ENCODE measurements around the gene CABS1.

Gene CABS1

DNA sequence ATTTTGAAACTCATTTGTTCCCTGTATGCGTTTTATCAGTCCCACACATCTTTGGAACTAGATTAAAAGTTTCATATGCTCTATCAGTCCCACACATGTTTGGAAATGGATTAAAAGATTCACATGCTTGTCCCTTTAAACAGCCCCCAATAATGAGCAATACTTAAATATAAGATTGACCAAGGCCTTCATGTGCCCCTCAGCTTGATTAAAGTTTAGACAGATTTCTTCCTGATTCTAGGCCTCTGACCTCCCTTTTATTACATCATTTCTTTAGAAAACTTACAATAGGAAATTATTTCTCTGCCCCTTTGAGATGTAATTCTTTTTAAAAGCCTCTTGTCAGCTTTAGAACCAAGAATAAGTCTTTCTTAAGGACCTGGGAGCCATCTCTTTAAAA, 31.7 kb upstream of the CABS1 start:
- TF ChIP-seq, protein P1, sequence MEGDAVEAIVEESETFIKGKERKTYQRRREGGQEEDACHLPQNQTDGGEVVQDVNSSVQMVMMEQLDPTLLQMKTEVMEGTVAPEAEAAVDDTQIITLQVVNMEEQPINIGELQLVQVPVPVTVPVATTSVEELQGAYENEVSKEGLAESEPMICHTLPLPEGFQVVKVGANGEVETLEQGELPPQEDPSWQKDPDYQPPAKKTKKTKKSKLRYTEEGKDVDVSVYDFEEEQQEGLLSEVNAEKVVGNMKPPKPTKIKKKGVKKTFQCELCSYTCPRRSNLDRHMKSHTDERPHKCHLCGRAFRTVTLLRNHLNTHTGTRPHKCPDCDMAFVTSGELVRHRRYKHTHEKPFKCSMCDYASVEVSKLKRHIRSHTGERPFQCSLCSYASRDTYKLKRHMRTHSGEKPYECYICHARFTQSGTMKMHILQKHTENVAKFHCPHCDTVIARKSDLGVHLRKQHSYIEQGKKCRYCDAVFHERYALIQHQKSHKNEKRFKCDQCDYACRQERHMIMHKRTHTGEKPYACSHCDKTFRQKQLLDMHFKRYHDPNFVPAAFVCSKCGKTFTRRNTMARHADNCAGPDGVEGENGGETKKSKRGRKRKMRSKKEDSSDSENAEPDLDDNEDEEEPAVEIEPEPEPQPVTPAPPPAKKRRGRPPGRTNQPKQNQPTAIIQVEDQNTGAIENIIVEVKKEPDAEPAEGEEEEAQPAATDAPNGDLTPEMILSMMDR (IDR thresholded peaks at IDR 0.05; ENCODE audit: insufficient read depth, missing control alignments) = no peak
- DNase-seq (ENCODE audit: insufficient read length, low spot score) (no peak), FAIRE-seq (no peak)

DNA sequence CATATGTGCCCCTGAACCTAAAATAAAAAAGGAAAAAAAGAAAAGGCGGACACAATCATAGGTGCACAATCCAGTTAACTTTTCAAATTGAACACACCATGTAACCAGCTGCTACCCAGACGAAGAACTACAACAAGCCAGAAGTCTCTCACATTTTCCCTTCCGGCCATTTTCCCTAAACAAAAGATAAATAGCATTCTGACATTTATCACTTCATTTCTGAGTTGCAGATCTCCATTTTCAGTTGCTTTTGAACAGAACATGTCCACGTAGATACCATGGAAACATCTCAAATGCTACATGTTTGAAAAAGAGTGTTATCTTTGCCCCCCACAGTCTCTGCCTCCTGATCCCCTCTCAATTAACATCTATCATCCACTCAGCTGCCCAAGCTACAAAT, 29.2 kb upstream of the CABS1 start:
- DNase-seq (ENCODE audit: insufficient read length, low spot score) (no peak), FAIRE-seq (no peak)
- TF ChIP-seq, protein P1 (IDR thresholded peaks at IDR 0.05; ENCODE audit: insufficient read depth, missing control alignments) = no peak

DNA sequence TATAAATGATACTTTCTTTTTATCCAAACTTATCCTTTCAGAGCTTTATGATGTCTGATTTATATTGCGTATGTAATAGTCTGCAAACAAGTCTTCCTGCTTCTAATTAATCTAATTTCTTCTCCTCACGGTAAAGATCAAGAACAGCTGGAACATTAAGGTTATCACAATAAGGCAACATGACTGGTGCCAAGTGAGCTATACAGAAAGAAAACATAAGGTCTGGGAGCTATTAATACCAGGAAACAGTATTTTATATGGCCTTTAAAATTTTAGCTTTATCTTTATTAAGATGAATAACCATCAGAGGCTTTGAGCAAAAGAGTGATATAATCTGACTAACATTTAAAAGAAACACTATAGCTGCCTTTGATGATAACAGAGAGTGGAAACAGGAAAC, 28.7 kb upstream of the CABS1 start:
- TF ChIP-seq, protein P1 (IDR thresholded peaks at IDR 0.05; ENCODE audit: insufficient read depth, missing control alignments) = no peak
- DNase-seq (ENCODE audit: insufficient read length, low spot score) (no peak), FAIRE-seq (no peak)

DNA sequence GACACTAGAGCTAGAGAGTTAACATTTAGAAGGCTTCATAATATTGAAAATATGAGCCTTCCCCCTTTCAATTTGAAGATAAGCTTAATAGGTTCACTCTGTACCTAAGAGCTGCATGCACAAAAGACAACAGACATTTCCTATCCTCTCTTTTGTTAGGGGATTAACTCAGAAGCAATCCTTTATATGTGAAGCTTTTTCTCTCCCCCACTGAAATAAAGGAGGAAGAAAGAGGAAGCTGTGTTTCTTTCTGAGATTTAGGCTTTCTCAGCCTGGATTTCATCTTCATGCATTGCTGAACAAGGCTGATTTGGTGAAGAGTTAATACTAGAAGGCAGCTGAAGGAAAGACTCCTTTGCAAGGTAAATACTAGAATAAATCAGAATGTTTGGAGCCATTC, 21.0 kb upstream of the CABS1 start:
- FAIRE-seq = no peak
- no peak for DNase-seq (ENCODE audit: insufficient read length, low spot score)
- TF ChIP-seq, protein P1 (IDR thresholded peaks at IDR 0.05; ENCODE audit: insufficient read depth, missing control alignments) = no peak

- TF ChIP-seq, protein P1 (IDR thresholded peaks at IDR 0.05; ENCODE audit: insufficient read depth, missing control alignments) = no peak
- FAIRE-seq = no peak
- DNase-seq (ENCODE audit: insufficient read length, low spot score) = no peak
Measured at GRCh38 chr4:70315928-70316327, 18.9 kb upstream of the CABS1 start.

GRCh38 chr4:70326052-70326451, 8.7 kb upstream of the CABS1 start:
- no peak for FAIRE-seq
- no peak for DNase-seq (ENCODE audit: insufficient read length, low spot score)
- TF ChIP-seq, protein P1 (IDR thresholded peaks at IDR 0.05; ENCODE audit: insufficient read depth, missing control alignments) = no peak

- DNase-seq (ENCODE audit: insufficient read length, low spot score) = no peak
Measured at GRCh38 chr4:70336043-70336442, 1.3 kb downstream of the CABS1 start.

More at GRCh38 chr4:70336043-70336442, 1.3 kb downstream of the CABS1 start:
- TF ChIP-seq, protein P1 (IDR thresholded peaks at IDR 0.05; ENCODE audit: insufficient read depth, missing control alignments) = no peak
- no peak for FAIRE-seq

All from D721Med (cell line).